Thymus (tissue), 11 donors: ENCODE measurements around the gene DPP6. TPM values are rescaled to one million over a fixed set of nuclear protein-coding genes. Genes with fewer than 3 reads are reported as not detected.
"Not testable (repeated sequence)": the region's sequence is repeated elsewhere in the genome, so short reads cannot be mapped to it uniquely, and the experiment has no call there.

Source experiments
- DNase-seq, 9 donors: peaks; one replicate each; pipeline ENCODE4 v3.0.0-alpha.2; 2013; ENCODE audit warnings: low spot score in 9 of 9, low read depth in 6 of 9, missing footprints in 1 of 9
- H3K27ac ChIP-seq, 2 donors: one replicate each; pipeline ENCODE4 v1.5.1; 2013; ENCODE audit warnings: control low read depth in 1 of 2, low read depth in 1 of 2, low read length in 1 of 2, mild to moderate bottlenecking in 1 of 2, moderate library complexity in 1 of 2
- H3K27me3 ChIP-seq, 2 donors: one replicate each; pipeline ENCODE4 v1.5.1; 2013; ENCODE audit warnings: low read length in 1 of 2; ENCODE audit not compliant: control insufficient read depth in 2 of 2, insufficient read depth in 1 of 2
- H3K36me3 ChIP-seq, 2 donors: one replicate each; pipeline ENCODE4 v1.5.1; 2013; ENCODE audit warnings: low read length in 1 of 2, mild to moderate bottlenecking in 1 of 2, moderate library complexity in 1 of 2; ENCODE audit not compliant: control insufficient read depth in 2 of 2, insufficient read depth in 2 of 2
- H3K4me1 ChIP-seq, 2 donors: one replicate each; pipeline ENCODE4 v1.5.1; 2013; ENCODE audit warnings: low read length in 2 of 2; ENCODE audit not compliant: control insufficient read depth in 2 of 2, insufficient read depth in 2 of 2
- H3K4me3 ChIP-seq, 2 donors: one replicate each; pipeline ENCODE4 v1.5.1; 2013; ENCODE audit warnings: low read length in 2 of 2, control low read depth in 1 of 2, mild to moderate bottlenecking in 1 of 2
- H3K9me3 ChIP-seq, 2 donors: one replicate each; pipeline ENCODE4 v1.5.1; 2013; ENCODE audit warnings: low read length in 1 of 2, mild to moderate bottlenecking in 1 of 2; ENCODE audit not compliant: control insufficient read depth in 2 of 2, insufficient read depth in 1 of 2
- WGBS: extraction: QIAGEN DNeasy Blood & Tissue Kit; methylation state at CpG from one replicate; pipeline ENCODE4 v1.1.7; 2013; 5-methylcytosine and 5-hydroxymethylcytosine counted together
- polyA plus RNA-seq: library from polyadenylated mRNA; stranded (reverse); fragments of 200-250 nt; gene quantifications from one replicate; pipeline ENCODE4 v1.2.3, GENCODE V29; 2013
- total RNA-seq: library from RNA; stranded (reverse); fragments of 120-200 nt; gene quantifications from one replicate; pipeline ENCODE4 v1.2.4, GENCODE V29; 2013
- donor health status: healthy.

Gene DPP6
- total and polyA plus RNA-seq, 2 donors, result 0.75 to 4.5 TPM

- DNase-seq, H3K4me1 ChIP-seq, H3K4me3 ChIP-seq, H3K9me3 ChIP-seq, H3K36me3 ChIP-seq, H3K27me3 ChIP-seq, H3K27ac ChIP-seq: not testable (repeated sequence)
- WGBS, result no CpG with 5 or more reads among the region's 3 CpGs
Observed at GRCh38 chr7:154109615-154110014, 57.4 kb downstream of the DPP6 start.

GRCh38 chr7:154113732-154114351, 61.6 kb downstream of the DPP6 start:
- DNase-seq, H3K4me3 ChIP-seq, H3K9me3 ChIP-seq, H3K27me3 ChIP-seq, H3K4me1 ChIP-seq, H3K36me3 ChIP-seq, H3K27ac ChIP-seq: not testable (repeated sequence)
- 80% methylated on average over 4 of the region's 4 CpGs for WGBS

GRCh38 chr7:154117411-154118390, 65.5 kb downstream of the DPP6 start:
- not testable (repeated sequence) for H3K4me1 ChIP-seq, H3K4me3 ChIP-seq, DNase-seq, H3K9me3 ChIP-seq, H3K36me3 ChIP-seq, H3K27ac ChIP-seq, H3K27me3 ChIP-seq
- 82% methylated on average over 12 of the region's 12 CpGs for WGBS

- not testable (repeated sequence) for H3K4me3 ChIP-seq, H3K27ac ChIP-seq, H3K4me1 ChIP-seq, DNase-seq, H3K36me3 ChIP-seq, H3K27me3 ChIP-seq, H3K9me3 ChIP-seq
- 81% methylated on average over 5 of the region's 5 CpGs for WGBS
Observed at GRCh38 chr7:154120825-154121224, 68.6 kb downstream of the DPP6 start.

- not testable (repeated sequence) for H3K27me3 ChIP-seq, H3K4me1 ChIP-seq, DNase-seq, H3K27ac ChIP-seq, H3K4me3 ChIP-seq, H3K36me3 ChIP-seq, H3K9me3 ChIP-seq
- 92% methylated on average over 7 of the region's 10 CpGs for WGBS
Observed at GRCh38 chr7:154122720-154123119, 70.5 kb downstream of the DPP6 start.

- 93% methylated on average over 7 of the region's 7 CpGs for WGBS
- not testable (repeated sequence) for H3K4me1 ChIP-seq, H3K36me3 ChIP-seq, H3K27ac ChIP-seq, DNase-seq, H3K4me3 ChIP-seq, H3K27me3 ChIP-seq, H3K9me3 ChIP-seq
Observed at GRCh38 chr7:154123397-154123796, 71.2 kb downstream of the DPP6 start.

- H3K4me3 ChIP-seq, H3K27ac ChIP-seq, H3K36me3 ChIP-seq, H3K9me3 ChIP-seq, H3K4me1 ChIP-seq, H3K27me3 ChIP-seq, DNase-seq: not testable (repeated sequence)
- WGBS, result 82% methylated on average over 5 of the region's 5 CpGs
Observed at GRCh38 chr7:154129142-154129541, 76.9 kb downstream of the DPP6 start.

GRCh38 chr7:154132617-154133016, 80.4 kb downstream of the DPP6 start:
- not testable (repeated sequence) for H3K4me1 ChIP-seq, H3K27me3 ChIP-seq, DNase-seq, H3K27ac ChIP-seq, H3K4me3 ChIP-seq, H3K36me3 ChIP-seq, H3K9me3 ChIP-seq
- WGBS, result 92% methylated on average over 3 of the region's 4 CpGs

- H3K27ac ChIP-seq, H3K36me3 ChIP-seq, H3K9me3 ChIP-seq, H3K27me3 ChIP-seq, H3K4me1 ChIP-seq, H3K4me3 ChIP-seq, DNase-seq: not testable (repeated sequence)
- WGBS, result 93% methylated on average over 7 of the region's 7 CpGs
Observed at GRCh38 chr7:154133703-154134277, 81.6 kb downstream of the DPP6 start.
